Breast epithelium (tissue), 4 donors: Measurements from ENCODE around the gene MARCOL. TPM values are rescaled to one million over a fixed set of nuclear protein-coding genes. Genes with fewer than 3 reads are reported as not detected.

Source experiments
- DNase-seq, 2 donors: peaks; one replicate each; pipeline ENCODE4 v3.0.0-alpha.2; 2019; ENCODE audit warnings: low spot score in 2 of 2
- H3K27ac ChIP-seq, 2 donors: fragments of 200-600 bp; sonication (generic) in 1 of 2; one replicate each; pipeline ENCODE4 v1.5.1; 2016 to 2019; ENCODE audit warnings: mild to moderate bottlenecking in 1 of 2
- H3K27me3 ChIP-seq, 2 donors: fragments of 200-600 bp; sonication (generic) in 1 of 2; one replicate each; pipeline versions ENCODE4 v1.5.1 to v1.6.0; 2017 to 2019; ENCODE audit warnings: control low read depth in 1 of 2, mild to moderate bottlenecking in 1 of 2
- H3K36me3 ChIP-seq: fragments of 200-600 bp; one replicate; pipeline ENCODE4 v1.5.1; 2019
- H3K4me1 ChIP-seq, 2 donors: fragments of 200-600 bp; sonication (generic); one replicate each; pipeline ENCODE4 v1.5.1; 2016 to 2019; ENCODE audit warnings: control low read depth in 1 of 2
- H3K4me3 ChIP-seq, 3 donors: fragments of 200-600 bp; sonication (generic); 1 replicate in 2 of 3; 2 replicates in 1 of 3; pipeline ENCODE4 v1.5.1; 2016 to 2019; ENCODE audit warnings: mild to moderate bottlenecking in 3 of 3, moderate library complexity in 2 of 3
- H3K9me3 ChIP-seq, 2 donors: fragments of 200-600 bp; sonication (generic) in 1 of 2; one replicate each; pipeline ENCODE4 v1.5.1; 2016 to 2019; ENCODE audit warnings: control low read depth in 1 of 2
- POLR2A ChIP-seq: fragments of 450-650 bp; IDR thresholded peaks from one replicate; pipeline ENCODE4 v1.6.1; 2016; ENCODE audit warnings: antibody characterized with exemption, mild to moderate bottlenecking, moderate library complexity
- POLR2AphosphoS5 ChIP-seq, 3 donors: sonication (generic); formaldehyde crosslinking; IDR thresholded peaks; one replicate each; pipeline ENCODE4 v1.6.1; 2017; ENCODE audit warnings: antibody characterized with exemption in 3 of 3
- intact Hi-C: fragments of 100-400 bp; cut with DNase I; formaldehyde crosslinking; loops from one replicate; pipeline ENCODE4 v1.15.1; 2023; ENCODE audit warnings: low total_unique reads
- total RNA-seq, 3 donors: library from RNA; depleted of rRNA; stranded (reverse); fragments of >200 nt; gene quantifications; one replicate each; pipeline ENCODE4 v1.1.0, GENCODE V29; 2016
- TF ChIP-seq, protein P1 (sequence below), 3 donors: fragments of 450-650 bp; IDR thresholded peaks; one replicate each; pipeline ENCODE4 v1.5.1; 2016 to 2017; ENCODE audit warnings: antibody characterized with exemption in 3 of 3, mild to moderate bottlenecking in 3 of 3, moderate library complexity in 3 of 3

Gene MARCOL
- total RNA-seq, 3 donors from 2014 or later: not detected

DNA sequence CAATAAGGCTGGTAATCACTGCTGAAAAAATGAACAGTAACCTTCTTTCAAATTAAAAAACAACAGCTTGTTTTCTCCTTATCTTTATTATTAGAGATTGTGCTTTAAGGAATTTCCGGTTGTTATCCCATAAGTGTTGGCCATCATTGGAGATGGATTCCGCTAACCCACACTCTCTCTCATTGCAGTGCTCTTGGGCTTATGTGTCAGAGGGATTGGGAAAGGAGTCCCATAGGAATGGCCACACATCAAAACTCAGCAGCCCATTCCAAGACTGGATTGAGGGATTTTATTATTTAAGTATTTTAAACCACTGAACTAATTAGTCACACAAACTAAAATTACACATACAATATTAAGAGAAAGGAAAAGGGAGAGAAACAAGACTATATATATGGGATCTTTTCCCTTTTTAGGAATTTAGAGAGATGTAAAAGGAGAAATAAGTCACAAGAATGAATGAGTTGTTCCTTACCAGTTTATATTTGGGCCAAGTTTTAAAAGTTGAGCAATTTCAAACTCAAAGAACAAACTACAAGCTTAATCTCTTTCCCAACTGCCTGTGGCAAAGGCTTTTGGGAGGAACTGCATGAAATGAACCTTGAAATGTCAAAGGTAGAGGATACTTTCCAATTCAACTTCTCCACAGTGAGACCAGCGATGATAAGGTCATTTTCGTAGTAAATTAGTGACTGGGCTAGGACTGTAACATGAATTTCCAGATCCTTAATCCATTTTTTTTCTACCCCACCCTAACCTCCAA lies 33.1 kb upstream of the MARCOL start:
- Histone ChIP-seq H3K4me3 (no peak overlapping the region), H3K36me3 (no peaks in the 10 kb centered on the region), H3K9me3 (no peaks in the 10 kb centered on the region), H3K4me1 (no peaks in the 10 kb centered on the region), H3K27ac (peak overlapping the region in 1 of 2 donors; percentile 20), H3K27me3 (no peaks in the 10 kb centered on the region)
- DNase-seq: no peak
- intact Hi-C loops: no loop called here
- TF ChIP-seq, protein P1, sequence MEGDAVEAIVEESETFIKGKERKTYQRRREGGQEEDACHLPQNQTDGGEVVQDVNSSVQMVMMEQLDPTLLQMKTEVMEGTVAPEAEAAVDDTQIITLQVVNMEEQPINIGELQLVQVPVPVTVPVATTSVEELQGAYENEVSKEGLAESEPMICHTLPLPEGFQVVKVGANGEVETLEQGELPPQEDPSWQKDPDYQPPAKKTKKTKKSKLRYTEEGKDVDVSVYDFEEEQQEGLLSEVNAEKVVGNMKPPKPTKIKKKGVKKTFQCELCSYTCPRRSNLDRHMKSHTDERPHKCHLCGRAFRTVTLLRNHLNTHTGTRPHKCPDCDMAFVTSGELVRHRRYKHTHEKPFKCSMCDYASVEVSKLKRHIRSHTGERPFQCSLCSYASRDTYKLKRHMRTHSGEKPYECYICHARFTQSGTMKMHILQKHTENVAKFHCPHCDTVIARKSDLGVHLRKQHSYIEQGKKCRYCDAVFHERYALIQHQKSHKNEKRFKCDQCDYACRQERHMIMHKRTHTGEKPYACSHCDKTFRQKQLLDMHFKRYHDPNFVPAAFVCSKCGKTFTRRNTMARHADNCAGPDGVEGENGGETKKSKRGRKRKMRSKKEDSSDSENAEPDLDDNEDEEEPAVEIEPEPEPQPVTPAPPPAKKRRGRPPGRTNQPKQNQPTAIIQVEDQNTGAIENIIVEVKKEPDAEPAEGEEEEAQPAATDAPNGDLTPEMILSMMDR (IDR thresholded peaks at IDR 0.05): no peak
- TF ChIP-seq POLR2AphosphoS5 (IDR thresholded peaks at IDR 0.05) (no peak), POLR2A (no peak)

DNA sequence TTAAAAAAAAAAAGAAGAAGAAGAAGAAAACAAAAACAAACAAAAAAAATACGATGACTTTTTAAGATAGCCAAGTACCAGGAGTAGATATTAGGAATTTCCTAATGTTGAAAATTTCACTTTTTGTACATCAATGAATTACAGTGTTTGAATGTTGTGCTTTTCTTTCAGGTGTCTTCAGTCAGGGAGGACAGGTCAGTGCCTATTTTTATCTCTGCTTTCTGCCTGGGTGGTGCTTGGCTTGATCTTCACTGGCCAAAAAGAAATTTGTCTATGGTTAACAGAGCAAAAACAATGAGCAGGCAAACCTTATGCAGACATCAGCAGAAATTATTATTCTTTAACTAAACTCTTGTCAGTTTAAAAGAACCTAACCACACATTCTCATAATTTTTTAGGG lies 32.5 kb upstream of the MARCOL start:
- no peaks in the 10 kb centered on the region for H3K4me1 ChIP-seq
- TF ChIP-seq POLR2AphosphoS5 (IDR thresholded peaks at IDR 0.05) (no peak), POLR2A (no peak)
- TF ChIP-seq, protein P1 (IDR thresholded peaks at IDR 0.05): no peak
- no peak for DNase-seq
- no peaks in the 10 kb centered on the region for H3K36me3 ChIP-seq
- no peak overlapping the region for H3K4me3 ChIP-seq
- intact Hi-C loops: no loop called here
- no peaks in the 10 kb centered on the region for H3K9me3 ChIP-seq
- peak overlapping the region in 1 of 2 donors; percentile 20 for H3K27ac ChIP-seq
- H3K27me3 ChIP-seq: no peaks in the 10 kb centered on the region

DNA sequence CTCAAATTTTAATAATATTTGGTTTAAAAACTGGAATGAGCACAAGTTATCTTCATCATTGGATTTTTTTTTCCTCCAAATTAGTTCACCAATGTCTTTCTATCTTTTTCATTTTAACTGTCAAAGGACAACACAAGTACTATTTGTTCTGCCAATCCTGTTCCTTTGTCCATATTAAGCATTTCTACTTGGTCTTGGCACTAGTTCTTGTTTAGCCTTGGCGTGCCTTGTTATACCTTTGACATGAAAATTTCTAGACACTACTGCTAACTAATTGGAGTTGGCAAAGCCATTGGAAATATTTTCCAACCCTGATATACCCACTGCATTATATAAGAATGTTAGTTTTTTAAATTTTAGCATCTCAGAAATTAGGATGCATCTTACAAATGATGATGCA lies 31.7 kb upstream of the MARCOL start:
- DNase-seq: no peak
- no peak overlapping the region for H3K27ac ChIP-seq
- no peaks in the 10 kb centered on the region for H3K9me3 ChIP-seq
- H3K4me1 ChIP-seq: no peaks in the 10 kb centered on the region
- no peaks in the 10 kb centered on the region for H3K36me3 ChIP-seq
- no peaks in the 10 kb centered on the region for H3K27me3 ChIP-seq
- no peak overlapping the region for H3K4me3 ChIP-seq
- TF ChIP-seq POLR2A: no peak
- TF ChIP-seq, protein P1 (IDR thresholded peaks at IDR 0.05): no peak
- no peak for TF ChIP-seq POLR2AphosphoS5 (IDR thresholded peaks at IDR 0.05)
- intact Hi-C loops: no loop called here

DNA sequence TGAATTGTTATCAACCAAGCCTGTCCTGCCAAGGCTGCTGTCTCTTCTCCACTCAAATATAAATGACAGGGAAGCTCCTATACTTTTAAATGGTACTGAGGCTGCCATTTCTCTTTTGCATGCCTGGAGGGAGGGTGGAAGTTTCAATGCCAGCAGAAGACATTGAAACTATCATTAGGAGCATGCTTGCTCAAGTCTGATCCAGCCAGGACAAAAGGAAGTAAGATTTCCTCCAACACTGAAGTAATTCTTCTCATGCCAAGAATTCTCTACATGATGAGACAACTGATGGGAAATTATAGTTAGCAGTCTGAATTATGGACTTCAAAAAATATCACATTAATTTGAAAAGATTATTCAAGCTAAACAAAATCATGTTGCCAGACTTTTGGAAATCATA lies 30.1 kb upstream of the MARCOL start:
- H3K36me3 ChIP-seq: no peaks in the 10 kb centered on the region
- no peak for DNase-seq
- intact Hi-C loops: no loop called here
- no peak overlapping the region for H3K27ac ChIP-seq
- no peak overlapping the region for H3K4me3 ChIP-seq
- TF ChIP-seq, protein P1 (IDR thresholded peaks at IDR 0.05): no peak
- TF ChIP-seq POLR2AphosphoS5 (IDR thresholded peaks at IDR 0.05) (no peak), POLR2A (no peak)
- H3K9me3 ChIP-seq: no peaks in the 10 kb centered on the region
- no peaks in the 10 kb centered on the region for H3K4me1 ChIP-seq
- H3K27me3 ChIP-seq: no peaks in the 10 kb centered on the region

DNA sequence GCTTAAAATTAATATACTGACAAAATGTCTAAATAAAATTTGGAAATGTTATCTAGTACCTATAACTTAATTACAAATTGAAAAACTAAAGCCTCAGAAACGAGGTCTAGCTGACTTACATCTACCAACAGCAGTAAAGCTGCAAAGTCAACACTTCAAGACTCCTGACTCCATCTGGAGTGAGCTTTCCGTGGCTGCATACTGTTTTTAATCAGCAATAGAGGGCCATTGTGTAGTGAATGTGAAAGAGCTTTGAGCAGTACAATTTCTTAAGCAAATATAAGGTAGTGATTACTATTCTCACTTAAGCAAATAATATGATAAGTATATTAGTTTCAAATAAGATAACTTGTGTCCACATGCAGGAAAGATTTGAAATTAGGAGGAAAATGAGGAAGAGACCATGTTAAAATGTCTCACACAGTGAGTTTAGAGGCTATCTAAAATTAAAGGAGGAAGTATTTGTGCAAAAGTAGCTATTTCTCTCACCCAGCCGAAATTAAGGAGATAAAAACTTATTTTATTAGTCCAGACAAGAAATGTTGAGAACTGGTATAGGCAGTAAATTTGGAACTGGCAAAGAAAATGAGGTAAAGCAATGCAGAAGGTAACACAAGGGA lies 29.1 kb upstream of the MARCOL start:
- H3K27ac ChIP-seq: no peak overlapping the region
- no peaks in the 10 kb centered on the region for H3K36me3 ChIP-seq
- no peaks in the 10 kb centered on the region for H3K9me3 ChIP-seq
- intact Hi-C loops: no loop called here
- no peaks in the 10 kb centered on the region for H3K27me3 ChIP-seq
- DNase-seq: no peak
- H3K4me1 ChIP-seq: no peaks in the 10 kb centered on the region
- no peak overlapping the region for H3K4me3 ChIP-seq
- TF ChIP-seq POLR2AphosphoS5 (IDR thresholded peaks at IDR 0.05) (no peak), POLR2A (no peak)
- TF ChIP-seq, protein P1 (IDR thresholded peaks at IDR 0.05): no peak
